SU-DHL-6 (cell line): Measurements from ENCODE around the gene UTP15.

Source experiments
- CTCF ChIP-seq: fragments of 200-600 bp; sonication (generic); IDR thresholded peaks from one replicate; pipeline ENCODE4 v1.5.1; 2017; ENCODE audit warnings: antibody characterized with exemption, mild to moderate bottlenecking, low read length, moderate library complexity; ENCODE audit not compliant: insufficient read depth, poor library complexity, severe bottlenecking
- EZH2phosphoT487 ChIP-seq: fragments of 200-600 bp; sonication (generic), shearing (Covaris generic); conservative IDR thresholded peaks from 2 replicates; pipeline ENCODE4 v1.6.1; 2018; ENCODE audit warnings: mild to moderate bottlenecking, antibody characterized with exemption, low read length, moderate library complexity, mixed read lengths

DNA sequence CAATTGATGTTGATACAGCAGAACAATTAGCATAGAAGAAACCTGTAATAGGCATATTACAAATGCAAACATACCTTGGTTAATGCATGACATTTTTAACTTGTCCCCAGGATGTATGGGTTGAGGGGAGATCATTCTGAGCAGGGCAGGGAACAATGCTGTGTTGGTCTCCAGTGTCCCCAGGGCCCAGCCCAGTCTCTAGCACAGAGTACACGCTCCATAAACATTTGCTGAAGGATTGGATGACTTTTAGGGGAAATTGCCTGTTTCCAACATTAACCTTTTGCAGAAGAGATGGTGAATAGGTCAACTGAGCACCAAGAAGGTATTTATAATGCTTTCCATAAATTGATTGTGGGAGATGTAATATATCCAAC, 20.2 kb upstream of the UTP15 start:
- TF ChIP-seq CTCF = no peak
- no peak for TF ChIP-seq EZH2phosphoT487
